SK-N-SH treated with all-trans-retinoic acid at 6 μM for 48 hours (cell line): ENCODE results near the gene MYO3A.

Experiments
- ARNTL ChIP-seq: fragments of 450-650 bp; formaldehyde crosslinking; IDR thresholded peaks from 2 replicates; pipeline ENCODE4 v1.5.0; 2020; ENCODE audit warnings: low read depth, mild to moderate bottlenecking, moderate library complexity, borderline replicate concordance
- CREB5 ChIP-seq: fragments of 250-450 bp; sonication (Bioruptor Pico); IDR thresholded peaks from 2 replicates; pipeline ENCODE4 v1.5.1; 2020; ENCODE audit warnings: low read depth, mild to moderate bottlenecking, moderate library complexity
- CSDC2 ChIP-seq: fragments of 250-450 bp; sonication (Bioruptor Pico); IDR thresholded peaks from 2 replicates; pipeline ENCODE4 v1.5.0; 2020; ENCODE audit warnings: mild to moderate bottlenecking, moderate library complexity
- CSRNP3 ChIP-seq: fragments of 250-450 bp; sonication (Bioruptor Pico); IDR thresholded peaks from 2 replicates; pipeline ENCODE4 v1.5.1; 2021; ENCODE audit warnings: mild to moderate bottlenecking, moderate library complexity
- ESRRG ChIP-seq: fragments of 250-450 bp; sonication (Bioruptor Pico); IDR thresholded peaks from 2 replicates; pipeline ENCODE4 v1.6.1; 2021; ENCODE audit warnings: mild to moderate bottlenecking
- ISL1 ChIP-seq: fragments of 250-450 bp; sonication (Bioruptor Pico); IDR thresholded peaks from 2 replicates; pipeline ENCODE4 v2.1.2; 2022; ENCODE audit warnings: mild to moderate bottlenecking, moderate library complexity
- OSR1 ChIP-seq: fragments of 250-450 bp; sonication (Bioruptor Pico); IDR thresholded peaks from 2 replicates; pipeline ENCODE4 v1.8.0; 2022; ENCODE audit warnings: moderate library complexity, mild to moderate bottlenecking, inconsistent platforms
- PATZ1 ChIP-seq: fragments of 250-450 bp; sonication (Bioruptor Pico); IDR thresholded peaks from 2 replicates; pipeline ENCODE4 v1.8.0; 2020; ENCODE audit warnings: mild to moderate bottlenecking, moderate library complexity, borderline replicate concordance
- RARB ChIP-seq: fragments of 250-450 bp; sonication (Bioruptor Pico); IDR thresholded peaks from 2 replicates; pipeline ENCODE4 v1.8.0; 2021; ENCODE audit warnings: mild to moderate bottlenecking, moderate library complexity
- SNAI2 ChIP-seq: fragments of 250-450 bp; sonication (Bioruptor Pico); IDR thresholded peaks from 2 replicates; pipeline ENCODE4 v1.5.0; 2020; ENCODE audit warnings: mild to moderate bottlenecking, moderate library complexity
- ZFP30 ChIP-seq: fragments of 450-650 bp; formaldehyde crosslinking; IDR thresholded peaks from 2 replicates; pipeline ENCODE4 v1.5.0; 2022; ENCODE audit warnings: mild to moderate bottlenecking, moderate library complexity
- ZNF565 ChIP-seq: fragments of 450-650 bp; formaldehyde crosslinking; conservative IDR thresholded peaks from 2 replicates; pipeline ENCODE4 v1.5.0; 2020; ENCODE audit warnings: low read depth, mild to moderate bottlenecking, moderate library complexity
- ZNF70 ChIP-seq: fragments of 450-650 bp; formaldehyde crosslinking; IDR thresholded peaks from 2 replicates; pipeline ENCODE4 v1.5.0; 2020; ENCODE audit warnings: mild to moderate bottlenecking, moderate library complexity
- ZNF8 ChIP-seq: fragments of 450-650 bp; formaldehyde crosslinking; IDR thresholded peaks from 2 replicates; pipeline ENCODE4 v1.5.0; 2020; ENCODE audit warnings: mild to moderate bottlenecking, moderate library complexity

- TF ChIP-seq ESRRG (no peak), SNAI2 (CRISPR knock-in tag) (no peak), ISL1 (no peak), OSR1 (no peak), PATZ1 (CRISPR knock-in tag) (no peak), ZNF565 (CRISPR knock-in tag) (no peak), RARB (CRISPR knock-in tag) (no peak), ZFP30 (CRISPR knock-in tag) (no peak), ZNF70 (CRISPR knock-in tag) (no peak), CSRNP3 (CRISPR knock-in tag) (no peak), CSDC2 (CRISPR knock-in tag) (no peak), ARNTL (no peak), ZNF8 (CRISPR knock-in tag) (no peak), CREB5 (CRISPR knock-in tag) (no peak)
These were observed 109.4 kb downstream of the MYO3A start for GRCh38 chr10:26043469-26043868.
